Fibroblast of lung (primary cell): ENCODE data around the gene PLS1. TPM values are rescaled to one million over a fixed set of nuclear protein-coding genes. Genes with fewer than 3 reads are reported as not detected.

Source experiments
- DNase-seq, 2 donors: peaks; one replicate each; pipeline versions ENCODE4 v3.0.0 to v3.0.0-alpha.2; 2010; ENCODE audit warnings: low read depth in 2 of 2
- H2AFZ ChIP-seq: 2 replicates; pipeline ENCODE4 v1.5.1; 2012; ENCODE audit warnings: low read length, control low read depth, inconsistent platforms
- H3K27ac ChIP-seq: 2 replicates; pipeline ENCODE4 v1.5.1; 2011; ENCODE audit warnings: low read length, control low read depth; ENCODE audit not compliant: insufficient read depth
- H3K27me3 ChIP-seq: 2 replicates; pipeline ENCODE4 v1.5.1; 2011; ENCODE audit warnings: mild to moderate bottlenecking, low read length; ENCODE audit not compliant: control insufficient read depth, insufficient read depth
- H3K36me3 ChIP-seq: 2 replicates; pipeline ENCODE4 v1.5.1; 2011; ENCODE audit warnings: low read length; ENCODE audit not compliant: control insufficient read depth, insufficient read depth
- H3K4me1 ChIP-seq: 2 replicates; pipeline ENCODE4 v1.5.1; 2011; ENCODE audit warnings: low read length; ENCODE audit not compliant: control insufficient read depth, insufficient read depth; ENCODE audit errors: extremely low read depth
- H3K4me2 ChIP-seq: 2 replicates; pipeline ENCODE4 v1.5.1; 2011; ENCODE audit warnings: low read length, control low read depth; ENCODE audit not compliant: insufficient read depth; ENCODE audit errors: extremely low read depth
- H3K4me3 ChIP-seq, 4 experiments: fragments of 200-600 bp in 1 of 4; sonication (generic) in 1 of 4; replicated peaks in 1 of 4; 2 replicates each; pipeline ENCODE4 v1.5.1; 2011 to 2016; ENCODE audit warnings: low read length in 4 of 4, low read depth in 3 of 4, mild to moderate bottlenecking in 3 of 4, control low read depth in 2 of 4, inconsistent platforms in 1 of 4, mixed read lengths in 1 of 4; ENCODE audit not compliant: insufficient read depth in 1 of 4; ENCODE audit errors: control extremely low read depth in 1 of 4
- H3K79me2 ChIP-seq: 2 replicates; pipeline ENCODE4 v1.5.1; 2012; ENCODE audit warnings: mild to moderate bottlenecking, low read length, inconsistent platforms; ENCODE audit not compliant: control insufficient read depth, insufficient read depth
- H3K9ac ChIP-seq: 2 replicates; pipeline ENCODE4 v1.5.1; 2011; ENCODE audit warnings: mild to moderate bottlenecking, low read length, control low read depth; ENCODE audit not compliant: insufficient read depth
- H3K9me3 ChIP-seq: 2 replicates; pipeline ENCODE4 v1.5.1; 2012; ENCODE audit warnings: low read depth, low read length; ENCODE audit not compliant: control insufficient read depth, insufficient read depth
- H4K20me1 ChIP-seq: 2 replicates; pipeline ENCODE4 v1.5.1; 2011; ENCODE audit warnings: low read length; ENCODE audit not compliant: control insufficient read depth, insufficient read depth; ENCODE audit errors: extremely low read depth
- EZH2 ChIP-seq: IDR thresholded peaks from 2 replicates; pipeline ENCODE4 v1.5.1; 2012; ENCODE audit warnings: low read length, control low read depth, mild to moderate bottlenecking; ENCODE audit errors: missing control alignments
- polyA plus RNA-seq, 2 donors: library from polyadenylated mRNA; depleted of rRNA in 1 of 2; stranded (reverse) in 1 of 2; unstranded in 1 of 2; fragments of >200 nt; gene quantifications; 2 replicates each; pipeline ENCODE4 v1.2.1, GENCODE V29; 2011 to 2012; ENCODE audit warnings: missing spikeins in 1 of 2
- total RNA-seq: library from RNA; depleted of rRNA; stranded (reverse); fragments of >200 nt; gene quantifications from 2 replicates; pipeline ENCODE4 v1.2.1, GENCODE V29; 2014
- TF ChIP-seq, protein P1 (sequence below), 2 donors: IDR thresholded peaks in 1 of 2; conservative IDR thresholded peaks in 1 of 2; 1 replicate in 1 of 2; 2 replicates in 1 of 2; pipeline ENCODE4 v1.5.1; 2011 to 2012; ENCODE audit warnings: low read length in 2 of 2, control low read depth in 1 of 2, inconsistent platforms in 1 of 2, low read depth in 1 of 2, mild to moderate bottlenecking in 1 of 2

The PLS1 gene
- total and polyA plus RNA-seq, 2 donors (not counting 1 experiment from before 2014, with no cell fraction given) = 0.59 to 0.83 TPM

DNA sequence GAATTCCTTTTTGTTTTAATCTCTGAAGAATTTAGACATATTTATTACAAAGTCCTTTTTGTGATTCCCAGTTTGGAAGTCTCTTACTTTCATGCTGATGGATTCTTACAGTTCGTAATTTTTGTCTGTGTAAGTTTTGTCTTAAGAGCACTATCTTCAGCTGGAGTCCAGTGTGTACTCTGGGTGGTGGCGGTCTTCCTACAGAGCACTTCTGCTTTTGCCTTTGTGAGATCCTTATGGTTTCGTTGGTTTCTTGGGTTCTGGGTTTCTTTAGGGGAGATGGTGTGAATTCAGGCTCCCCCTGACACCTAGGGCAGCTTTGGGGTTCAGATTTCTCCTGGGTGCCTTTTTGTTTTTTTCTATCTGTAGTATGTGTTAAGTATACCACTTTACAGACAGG lies 45.3 kb downstream of the PLS1 start:
- H3K4me3 ChIP-seq = no peak overlapping the region
- H2AFZ ChIP-seq = no peak overlapping the region
- no peaks in the 10 kb centered on the region for H4K20me1 ChIP-seq
- H3K9me3 ChIP-seq = no peaks in the 10 kb centered on the region
- no peak for TF ChIP-seq EZH2
- TF ChIP-seq, protein P1, sequence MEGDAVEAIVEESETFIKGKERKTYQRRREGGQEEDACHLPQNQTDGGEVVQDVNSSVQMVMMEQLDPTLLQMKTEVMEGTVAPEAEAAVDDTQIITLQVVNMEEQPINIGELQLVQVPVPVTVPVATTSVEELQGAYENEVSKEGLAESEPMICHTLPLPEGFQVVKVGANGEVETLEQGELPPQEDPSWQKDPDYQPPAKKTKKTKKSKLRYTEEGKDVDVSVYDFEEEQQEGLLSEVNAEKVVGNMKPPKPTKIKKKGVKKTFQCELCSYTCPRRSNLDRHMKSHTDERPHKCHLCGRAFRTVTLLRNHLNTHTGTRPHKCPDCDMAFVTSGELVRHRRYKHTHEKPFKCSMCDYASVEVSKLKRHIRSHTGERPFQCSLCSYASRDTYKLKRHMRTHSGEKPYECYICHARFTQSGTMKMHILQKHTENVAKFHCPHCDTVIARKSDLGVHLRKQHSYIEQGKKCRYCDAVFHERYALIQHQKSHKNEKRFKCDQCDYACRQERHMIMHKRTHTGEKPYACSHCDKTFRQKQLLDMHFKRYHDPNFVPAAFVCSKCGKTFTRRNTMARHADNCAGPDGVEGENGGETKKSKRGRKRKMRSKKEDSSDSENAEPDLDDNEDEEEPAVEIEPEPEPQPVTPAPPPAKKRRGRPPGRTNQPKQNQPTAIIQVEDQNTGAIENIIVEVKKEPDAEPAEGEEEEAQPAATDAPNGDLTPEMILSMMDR (conservative IDR thresholded peaks at IDR 0.05 in 1 of 2, IDR thresholded peaks at IDR 0.05 in 1 of 2; ENCODE audit: low read depth in 1 of 2, low read length in 2 of 2) = no peak
- no peaks in the 10 kb centered on the region for H3K27me3 ChIP-seq
- no peak overlapping the region for H3K4me2 ChIP-seq
- no peak overlapping the region for H3K9ac ChIP-seq
- H3K36me3 ChIP-seq = no peaks in the 10 kb centered on the region
- H3K27ac ChIP-seq = no peak overlapping the region
- DNase-seq = no peak
- H3K79me2 ChIP-seq = no peaks in the 10 kb centered on the region
- H3K4me1 ChIP-seq = no peaks in the 10 kb centered on the region

DNA sequence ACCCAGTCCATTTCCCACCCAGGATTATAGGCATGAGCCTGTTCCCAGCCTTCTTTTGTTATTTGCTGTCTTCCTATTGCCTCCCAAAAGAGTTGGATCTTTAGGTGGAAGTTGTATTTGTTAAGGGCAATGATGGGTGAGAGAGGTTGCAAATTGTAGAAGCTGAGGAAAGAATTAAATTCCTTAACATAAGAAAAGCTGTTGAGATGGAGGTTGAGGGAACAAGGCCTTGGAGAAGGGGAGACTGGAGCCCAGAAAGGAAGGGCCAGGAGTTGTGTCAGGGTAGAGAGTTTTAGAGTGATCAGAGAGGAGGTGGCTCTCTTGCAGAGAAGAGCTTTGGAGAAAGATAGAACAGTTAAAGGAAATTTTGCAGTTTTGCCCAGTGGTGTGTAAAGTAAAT lies 46.8 kb downstream of the PLS1 start:
- H3K36me3 ChIP-seq = no peaks in the 10 kb centered on the region
- no peaks in the 10 kb centered on the region for H3K27me3 ChIP-seq
- H3K4me3 ChIP-seq = no peak overlapping the region
- no peaks in the 10 kb centered on the region for H3K4me1 ChIP-seq
- H2AFZ ChIP-seq = no peak overlapping the region
- no peak for DNase-seq
- no peaks in the 10 kb centered on the region for H3K79me2 ChIP-seq
- H3K9me3 ChIP-seq = no peaks in the 10 kb centered on the region
- TF ChIP-seq, protein P1 (conservative IDR thresholded peaks at IDR 0.05 in 1 of 2, IDR thresholded peaks at IDR 0.05 in 1 of 2; ENCODE audit: low read depth in 1 of 2, low read length in 2 of 2) = no peak
- TF ChIP-seq EZH2 = no peak
- no peak overlapping the region for H3K4me2 ChIP-seq
- no peak overlapping the region for H3K27ac ChIP-seq
- no peak overlapping the region for H3K9ac ChIP-seq
- H4K20me1 ChIP-seq = no peaks in the 10 kb centered on the region

DNA sequence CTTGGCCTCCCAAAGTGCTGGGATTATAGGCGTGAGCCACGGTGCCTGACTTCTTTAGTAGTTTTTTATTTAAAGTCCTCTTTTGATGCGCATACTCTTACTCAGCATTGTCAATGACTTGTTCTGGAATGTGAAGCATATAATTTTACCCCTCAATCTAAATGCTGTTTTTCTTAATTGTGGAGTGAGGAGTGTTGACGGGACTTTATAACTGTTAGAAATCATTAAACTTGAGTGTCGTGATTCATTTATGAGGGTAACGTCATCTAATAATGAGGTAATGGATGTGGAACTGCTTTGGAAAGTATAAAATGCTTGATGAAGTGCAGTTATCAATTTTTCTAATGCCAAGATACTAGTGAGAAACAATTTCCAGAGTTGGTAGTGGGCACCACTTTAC lies 48.3 kb downstream of the PLS1 start:
- Histone ChIP-seq H3K4me1 (no peaks in the 10 kb centered on the region), H3K4me3 (no peak overlapping the region), H3K27me3 (no peaks in the 10 kb centered on the region), H3K36me3 (no peaks in the 10 kb centered on the region), H4K20me1 (no peaks in the 10 kb centered on the region), H3K9me3 (no peaks in the 10 kb centered on the region), H3K9ac (no peak overlapping the region), H3K4me2 (no peak overlapping the region), H3K27ac (no peak overlapping the region), H2AFZ (no peak overlapping the region), H3K79me2 (no peaks in the 10 kb centered on the region)
- no peak for DNase-seq
- no peak for TF ChIP-seq EZH2
- TF ChIP-seq, protein P1 (conservative IDR thresholded peaks at IDR 0.05 in 1 of 2, IDR thresholded peaks at IDR 0.05 in 1 of 2; ENCODE audit: low read depth in 1 of 2, low read length in 2 of 2) = no peak
